Natural killer cell (primary cell): Measurements from ENCODE around the gene ING2. TPM values are rescaled to one million over a fixed set of nuclear protein-coding genes. Genes with fewer than 3 reads are reported as not detected.

ENCODE experiments used
- ATAC-seq, 3 donors: fragments of 150-1000 bp in 2 of 3; fragments of 200-7000 bp in 1 of 3; cut with Tn5 transposase; 1 replicate in 1 of 3; 2 replicates in 2 of 3; pipeline ENCODE4 v1.10.0; 2021; ENCODE audit warnings: mild to moderate bottlenecking in 2 of 3, moderate library complexity in 2 of 3
- DNase-seq, 2 donors: peaks; one replicate each; pipeline versions ENCODE4 v3.0.0 to v3.0.0-alpha.2; 2013 to 2021; ENCODE audit warnings: mixed read lengths in 1 of 2
- H3K27ac ChIP-seq: one replicate; pipeline ENCODE4 v1.5.1; 2013; ENCODE audit warnings: mild to moderate bottlenecking, low read length
- H3K27me3 ChIP-seq: one replicate; pipeline ENCODE4 v1.6.1; 2013; ENCODE audit warnings: low read length; ENCODE audit not compliant: control insufficient read depth, insufficient read depth
- H3K36me3 ChIP-seq: one replicate; pipeline ENCODE4 v1.6.1; 2013; ENCODE audit warnings: low read length; ENCODE audit not compliant: control insufficient read depth, insufficient read depth
- H3K4me1 ChIP-seq: one replicate; pipeline ENCODE4 v1.6.1; 2013; ENCODE audit warnings: low read length; ENCODE audit not compliant: control insufficient read depth, insufficient read depth
- H3K4me3 ChIP-seq: one replicate; pipeline ENCODE4 v1.5.1; 2013; ENCODE audit warnings: low read length
- H3K9me3 ChIP-seq: one replicate; pipeline ENCODE4 v1.6.1; 2013; ENCODE audit warnings: low read length; ENCODE audit not compliant: control insufficient read depth, insufficient read depth
- H3K27ac Mint-ChIP-seq, 2 donors: one replicate each; pipeline ENCODE4 v1.8.0; 2022; ENCODE audit warnings: mild to moderate bottlenecking in 2 of 2, mixed read lengths in 2 of 2, moderate library complexity in 1 of 2
- H3K27me3 Mint-ChIP-seq, 2 donors: one replicate each; pipeline ENCODE4 v1.8.0; 2022; ENCODE audit warnings: low read depth in 2 of 2, mixed read lengths in 2 of 2
- H3K36me3 Mint-ChIP-seq: one replicate; pipeline ENCODE4 v1.8.0; 2022; ENCODE audit warnings: mixed read lengths
- H3K4me1 Mint-ChIP-seq, 2 donors: one replicate each; pipeline ENCODE4 v1.8.0; 2022; ENCODE audit warnings: mixed read lengths in 2 of 2
- H3K4me3 Mint-ChIP-seq: one replicate; pipeline ENCODE4 v1.8.0; 2022; ENCODE audit warnings: mild to moderate bottlenecking, moderate library complexity, mixed read lengths
- H3K9me3 Mint-ChIP-seq, 2 donors: one replicate each; pipeline ENCODE4 v1.8.0; 2022; ENCODE audit warnings: mixed read lengths in 2 of 2
- CTCF ChIP-seq: fragments of 200-600 bp; IDR thresholded peaks from one replicate; pipeline ENCODE4 v1.8.0; 2022; ENCODE audit warnings: antibody characterized with exemption
- WGBS: methylation state at CpG from one replicate; pipeline ENCODE4 v1.1.7; 2013; ENCODE audit warnings: missing lambda C conversion rate; ENCODE audit not compliant: insufficient coverage; 5-methylcytosine and 5-hydroxymethylcytosine counted together
- intact Hi-C: fragments of 100-400 bp; cut with micrococcal nuclease; formaldehyde crosslinking; loops from one replicate; pipeline ENCODE4 v1.14.2; 2022
- total RNA-seq, 4 donors: library from RNA; stranded (reverse); fragments of 120-200 nt in 1 of 4; gene quantifications; one replicate each; pipeline versions ENCODE4 v1.2.3 to v1.2.4, GENCODE V29; 2013 to 2022

The ING2 gene
- total RNA-seq, 3 donors from 2014 or later (not counting 1 experiment from before 2014, with no cell fraction given): 7.2 to 17.1 (median 10.9) TPM

- no peaks in the 10 kb centered on the region for H3K9me3 Mint-ChIP-seq
- ATAC-seq: no peak
- 90% methylated on average over 4 of the region's 4 CpGs for WGBS
Measured at GRCh38 chr4:183522821-183523220, 18.0 kb downstream of the ING2 start.

GRCh38 chr4:183527326-183527725 lies 22.5 kb downstream of the ING2 start:
- H3K27me3 ChIP-seq: peaks cover 5% of the 10 kb centered on the region
- intact Hi-C loops: no loop called here
- no peak overlapping the region for H3K4me3 Mint-ChIP-seq

More at GRCh38 chr4:183522821-183523220, 18.0 kb downstream of the ING2 start:
- no peak overlapping the region for H3K4me3 Mint-ChIP-seq
- Histone ChIP-seq H3K27me3 (no peaks in the 10 kb centered on the region), H3K27ac (no peak overlapping the region), H3K9me3 (no peaks in the 10 kb centered on the region), H3K4me1 (no peaks in the 10 kb centered on the region), H3K36me3 (no peaks in the 10 kb centered on the region), H3K4me3 (no peak overlapping the region)
- DNase-seq: no peak
- H3K4me1 Mint-ChIP-seq: no peaks in the 10 kb centered on the region
- no peaks in the 10 kb centered on the region for H3K36me3 Mint-ChIP-seq
- no peak for TF ChIP-seq CTCF
- intact Hi-C loops: no loop called here
- H3K27me3 Mint-ChIP-seq: peaks cover 9 to 26% of the 10 kb centered on the region in 2 donors
- no peak overlapping the region for H3K27ac Mint-ChIP-seq

GRCh38 chr4:183532821-183533220 lies 28.0 kb downstream of the ING2 start:
- H3K36me3 ChIP-seq: no peaks in the 10 kb centered on the region
- peaks cover 5% of the 10 kb centered on the region for H3K27me3 ChIP-seq
- ATAC-seq: no peak
- Mint-ChIP-seq H3K36me3 (no peaks in the 10 kb centered on the region), H3K4me3 (no peak overlapping the region), H3K9me3 (no peaks in the 10 kb centered on the region), H3K27ac (no peak overlapping the region), H3K4me1 (no peaks in the 10 kb centered on the region), H3K27me3 (peaks cover 9 to 12% of the 10 kb centered on the region in 2 donors)
- TF ChIP-seq CTCF: no peak
- intact Hi-C loops: no loop called here
- no peak overlapping the region for H3K4me3 ChIP-seq
- 80% methylated on average over 4 of the region's 4 CpGs for WGBS
- DNase-seq: no peak
- H3K27ac ChIP-seq: no peak overlapping the region
- no peaks in the 10 kb centered on the region for H3K4me1 ChIP-seq
- H3K9me3 ChIP-seq: no peaks in the 10 kb centered on the region

More at GRCh38 chr4:183527326-183527725, 22.5 kb downstream of the ING2 start:
- Histone ChIP-seq H3K27ac (no peak overlapping the region), H3K4me3 (no peak overlapping the region), H3K36me3 (no peaks in the 10 kb centered on the region), H3K9me3 (no peaks in the 10 kb centered on the region), H3K4me1 (no peaks in the 10 kb centered on the region)
- no peak for DNase-seq
- no peak for ATAC-seq
- WGBS: 63% methylated on average over 2 of the region's 2 CpGs
- Mint-ChIP-seq H3K4me1 (no peaks in the 10 kb centered on the region), H3K9me3 (no peaks in the 10 kb centered on the region), H3K27ac (no peak overlapping the region), H3K27me3 (peaks cover 20 to 35% of the 10 kb centered on the region in 2 donors), H3K36me3 (no peaks in the 10 kb centered on the region)
- no peak for TF ChIP-seq CTCF

GRCh38 chr4:183533698-183534097 lies 28.8 kb downstream of the ING2 start:
- H3K4me1 ChIP-seq: no peaks in the 10 kb centered on the region
- ATAC-seq: no peak
- no peaks in the 10 kb centered on the region for H3K9me3 ChIP-seq
- Mint-ChIP-seq H3K4me1 (no peaks in the 10 kb centered on the region), H3K27ac (no peak overlapping the region), H3K36me3 (no peaks in the 10 kb centered on the region), H3K27me3 (peaks cover 11 to 12% of the 10 kb centered on the region in 2 donors), H3K9me3 (no peaks in the 10 kb centered on the region), H3K4me3 (no peak overlapping the region)
- 77% methylated on average over 22 of the region's 23 CpGs for WGBS
- no peak for TF ChIP-seq CTCF
- no peak overlapping the region for H3K4me3 ChIP-seq
- no peak overlapping the region for H3K27ac ChIP-seq
- no peaks in the 10 kb centered on the region for H3K36me3 ChIP-seq
- DNase-seq: no peak
- H3K27me3 ChIP-seq: peaks cover 5% of the 10 kb centered on the region
- intact Hi-C loops: no loop called here
